GM23338 (cell line): ENCODE data around the gene ADGRL3.

Experiments used
- CREB1 ChIP-seq: fragments of 250-450 bp; sonication (Bioruptor Pico); IDR thresholded peaks from 2 replicates; pipeline ENCODE4 v1.5.0; 2020; ENCODE audit warnings: low read depth, mild to moderate bottlenecking, moderate library complexity
- CTCF ChIP-seq, 2 experiments: fragments of 200-600 bp in 1 of 2; sonication (generic) in 1 of 2; conservative IDR thresholded peaks; 2 replicates each; pipeline versions ENCODE4 v1.5.1 to v1.6.1; 2016 to 2017; ENCODE audit warnings: antibody characterized with exemption in 2 of 2, low read depth in 2 of 2, mild to moderate bottlenecking in 2 of 2, moderate library complexity in 1 of 2
- ETS1 ChIP-seq: IDR thresholded peaks from 2 replicates; pipeline ENCODE4 v1.6.1; 2016; ENCODE audit warnings: antibody characterized with exemption
- EZH2 ChIP-seq: fragments of 200-600 bp; sonication (generic); IDR thresholded peaks from one replicate; pipeline ENCODE4 v1.8.0; 2017; ENCODE audit warnings: antibody characterized with exemption, mild to moderate bottlenecking, low read depth; ENCODE audit not compliant: unreplicated experiment
- EZH2phosphoT487 ChIP-seq: fragments of 200-600 bp; sonication (generic); IDR thresholded peaks from one replicate; pipeline ENCODE4 v1.8.1; 2018; ENCODE audit warnings: antibody characterized with exemption; ENCODE audit not compliant: unreplicated experiment
- JUNB ChIP-seq: IDR thresholded peaks from one replicate; pipeline ENCODE4 v1.6.1; 2016; ENCODE audit warnings: antibody characterized with exemption; ENCODE audit not compliant: unreplicated experiment
- NANOG ChIP-seq: IDR thresholded peaks from 2 replicates; pipeline ENCODE4 v1.6.1; 2016; ENCODE audit warnings: antibody characterized with exemption, borderline replicate concordance
- POLR2AphosphoS5 ChIP-seq: IDR thresholded peaks from 2 replicates; pipeline ENCODE4 v1.6.1; 2016; ENCODE audit warnings: antibody characterized with exemption, low read depth
- REST ChIP-seq: IDR thresholded peaks from one replicate; pipeline ENCODE4 v1.6.1; 2018; ENCODE audit warnings: antibody characterized with exemption; ENCODE audit not compliant: unreplicated experiment
- STAT1 ChIP-seq: IDR thresholded peaks from one replicate; pipeline ENCODE4 v1.6.1; 2016; ENCODE audit warnings: antibody characterized with exemption; ENCODE audit not compliant: unreplicated experiment
- ZNF114 ChIP-seq: fragments of 250-450 bp; sonication (Bioruptor Pico); IDR thresholded peaks from 2 replicates; pipeline ENCODE4 v1.5.0; 2020; ENCODE audit warnings: mild to moderate bottlenecking, moderate library complexity
- ZNF331 ChIP-seq: fragments of 250-450 bp; sonication (Bioruptor Pico); IDR thresholded peaks from 2 replicates; pipeline ENCODE4 v1.5.0; 2020; ENCODE audit warnings: low read depth, mild to moderate bottlenecking, moderate library complexity

GRCh38 chr4:61243962-61244361 lies 43.8 kb downstream of the ADGRL3 start:
- no peak for TF ChIP-seq EZH2
- no peak for TF ChIP-seq CTCF (conservative IDR thresholded peaks at IDR 0.05; ENCODE audit: low read depth in 2 of 2)
- no peak for TF ChIP-seq JUNB
- TF ChIP-seq STAT1: no peak
- no peak for TF ChIP-seq REST
- TF ChIP-seq EZH2phosphoT487: no peak
- no peak for TF ChIP-seq ZNF331 (CRISPR knock-in tag)
- TF ChIP-seq POLR2AphosphoS5: no peak
- TF ChIP-seq CREB1: no peak
- TF ChIP-seq ETS1: no peak
- TF ChIP-seq NANOG: no peak
- TF ChIP-seq ZNF114: no peak
